Inflammatory macrophage (primary cell): ENCODE data around the gene FANCC.

Source experiments
- DNase-seq, 2 donors: peaks; one replicate each; pipeline ENCODE4 v3.0.0-alpha.2; 2020 to 2022

FANCC gene

DNA sequence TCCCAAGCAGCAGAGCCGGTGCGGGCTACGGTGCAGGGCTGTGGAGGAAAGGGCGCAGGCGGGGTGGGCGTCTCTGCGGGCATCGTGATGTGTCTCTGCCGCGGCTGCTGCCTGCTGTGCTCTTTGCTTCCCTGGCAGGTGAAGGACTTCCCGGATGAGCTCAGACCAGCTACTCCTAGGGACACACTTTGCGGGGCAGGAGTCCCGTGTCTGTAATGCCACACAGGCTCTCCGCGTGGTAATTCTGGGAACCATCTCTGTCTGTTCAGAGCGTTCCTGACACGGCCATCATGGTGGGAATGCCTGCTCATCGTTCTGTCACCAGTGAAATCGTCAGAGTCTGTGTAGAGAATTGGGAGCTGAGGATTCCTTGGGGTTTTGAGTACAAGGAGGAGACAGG lies 235.5 kb downstream of the FANCC start:
- DNase-seq: no peak

DNA sequence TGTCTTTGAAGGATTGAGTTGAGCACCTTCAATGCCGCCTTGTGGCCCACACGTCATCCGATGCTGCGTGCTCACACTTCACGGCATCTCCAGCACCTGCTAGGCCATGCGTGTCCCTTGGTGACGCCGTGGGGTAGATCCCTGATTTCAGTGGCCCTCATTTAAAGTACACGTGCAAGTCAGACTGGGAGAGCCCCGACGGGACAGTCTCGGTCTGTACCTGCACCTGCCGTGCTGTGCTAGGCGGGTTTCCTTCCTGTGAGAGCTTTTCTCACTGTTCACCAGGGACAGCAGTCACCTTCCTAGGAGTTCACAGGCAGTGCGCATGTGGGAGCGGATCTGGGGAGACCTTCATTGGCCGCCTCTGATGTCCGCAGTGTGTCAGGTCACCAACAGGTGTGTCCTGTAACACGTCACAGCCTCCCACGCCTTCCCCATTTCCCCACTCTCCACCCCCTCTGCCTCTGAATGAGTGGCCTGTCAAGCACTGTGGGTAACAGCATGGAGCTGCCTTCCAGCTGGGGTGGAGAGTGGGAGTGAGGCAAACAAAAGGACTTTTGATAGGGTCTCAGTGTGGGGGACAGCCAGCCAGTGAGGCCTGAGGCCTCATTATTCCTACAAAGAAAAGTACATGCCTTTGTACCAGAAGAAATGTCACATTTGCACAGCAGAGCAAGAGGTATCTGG lies 236.4 kb downstream of the FANCC start:
- no peak for DNase-seq

- DNase-seq: no peak
Measured at GRCh38 chr9:95079461-95079860, 238.0 kb downstream of the FANCC start.

- DNase-seq: no peak
Measured at GRCh38 chr9:95078939-95079338, 238.6 kb downstream of the FANCC start.

- DNase-seq: no peak
Measured at GRCh38 chr9:95078511-95078910, 239.0 kb downstream of the FANCC start.

DNA sequence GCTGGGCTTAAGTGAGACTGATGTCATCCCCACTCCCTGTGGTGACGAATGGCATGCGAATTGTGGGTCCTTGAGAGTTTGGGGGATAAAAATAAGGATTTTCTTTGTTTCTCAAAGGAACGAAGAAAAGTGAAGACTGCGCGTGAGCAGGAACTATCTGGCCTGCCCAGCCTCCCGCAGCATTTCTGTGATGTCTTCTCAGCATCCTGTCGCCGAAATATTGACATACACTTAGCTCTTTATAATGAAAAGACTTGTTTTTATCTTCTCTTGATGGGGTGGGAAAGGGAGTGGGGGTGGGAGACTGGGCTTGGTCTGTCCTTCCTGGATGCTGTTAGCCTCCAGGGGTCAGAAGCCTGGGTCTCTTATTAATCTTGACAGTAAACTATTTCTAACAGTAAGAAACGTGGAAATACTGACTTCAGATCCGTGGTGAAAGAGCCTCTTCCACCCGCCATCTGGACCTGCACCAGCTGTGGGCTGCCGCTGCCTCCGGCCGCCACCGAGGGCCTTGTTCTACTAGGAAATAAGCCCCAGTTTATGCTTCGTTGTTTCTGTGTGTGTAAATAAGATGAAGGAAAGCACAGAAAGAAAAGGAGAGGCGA lies 239.6 kb downstream of the FANCC start:
- DNase-seq: no peak

DNA sequence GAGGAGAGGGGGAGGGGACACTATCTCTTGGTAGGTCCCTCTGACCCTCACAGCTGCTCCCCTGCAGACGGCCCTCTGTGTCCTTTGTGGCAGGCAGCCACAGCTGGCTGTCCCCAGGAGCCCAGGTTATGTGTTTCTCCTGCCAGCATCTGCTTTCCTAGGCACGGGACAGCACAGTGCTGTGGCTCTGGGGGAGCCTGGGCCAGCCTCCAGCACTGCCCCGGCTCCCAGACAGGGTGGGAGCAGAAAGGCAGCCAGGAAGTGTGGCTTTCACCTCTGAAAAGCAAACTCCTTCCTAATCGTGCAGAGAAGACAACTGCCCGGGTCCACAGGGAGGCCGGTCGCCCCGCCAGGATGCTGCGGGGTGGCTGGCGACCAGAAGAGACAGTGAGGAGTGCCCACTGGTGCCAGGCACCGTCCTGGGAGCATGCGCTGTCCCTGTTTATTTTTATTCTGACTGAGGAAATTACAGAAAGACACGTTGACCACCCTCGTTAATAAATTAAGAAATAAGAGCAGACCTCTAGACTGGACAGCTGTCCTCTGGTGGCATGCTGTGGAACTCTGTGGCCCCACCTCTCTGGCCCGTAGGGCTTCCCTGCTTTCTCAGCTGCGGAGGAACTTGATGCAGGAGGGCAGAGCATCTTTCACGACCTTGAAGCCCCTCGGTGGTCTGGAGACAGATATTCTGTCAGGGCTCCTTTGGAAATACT lies 240.3 kb downstream of the FANCC start:
- DNase-seq: no peak

GRCh38 chr9:95076696-95077052 lies 240.8 kb downstream of the FANCC start:
- no peak for DNase-seq

DNA sequence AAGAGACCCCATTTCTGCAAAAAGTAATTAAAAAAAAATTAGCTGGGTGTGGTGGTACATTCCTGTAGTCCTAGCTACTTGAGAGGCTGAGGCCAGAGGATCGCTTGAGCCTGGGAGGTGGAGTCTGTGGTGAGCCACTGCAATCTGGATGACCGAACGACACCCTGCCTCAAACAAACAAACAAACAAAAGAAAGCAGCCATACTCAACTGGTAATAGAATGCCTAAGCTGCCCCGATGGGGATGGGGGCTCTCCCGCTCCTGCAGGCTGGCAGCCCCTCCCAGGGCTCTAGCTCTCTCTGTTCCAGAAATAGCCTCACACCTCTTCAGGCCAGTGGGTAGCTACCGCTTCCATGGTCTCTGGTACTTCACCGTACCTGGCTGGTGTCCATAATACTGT lies 241.8 kb downstream of the FANCC start:
- no peak for DNase-seq

DNA sequence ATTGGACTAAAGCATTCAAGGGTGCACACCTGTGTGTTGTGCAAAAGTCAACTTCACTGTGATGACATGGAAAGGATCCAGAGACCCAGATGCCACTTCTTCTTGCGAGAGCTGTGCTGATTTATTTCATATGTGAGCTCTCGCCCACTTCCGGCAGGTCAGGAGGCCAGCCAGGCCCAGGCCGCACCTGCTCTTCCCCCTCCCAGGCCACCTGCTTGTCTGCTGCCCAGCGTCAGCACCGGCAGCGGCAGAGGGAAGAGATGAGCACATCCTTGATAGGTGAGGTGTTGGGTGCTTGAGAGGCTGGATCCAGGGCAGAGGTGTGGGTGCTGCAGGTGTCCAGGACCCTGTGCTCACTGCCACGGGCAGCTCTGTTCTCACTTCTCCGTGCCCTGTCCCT lies 242.9 kb downstream of the FANCC start:
- DNase-seq: no peak

- no peak for DNase-seq
Measured at GRCh38 chr9:95073918-95074317, 243.6 kb downstream of the FANCC start.

GRCh38 chr9:95073042-95073607 lies 244.4 kb downstream of the FANCC start:
- DNase-seq: no peak

GRCh38 chr9:95071925-95072324 lies 245.6 kb downstream of the FANCC start:
- DNase-seq: no peak

DNA sequence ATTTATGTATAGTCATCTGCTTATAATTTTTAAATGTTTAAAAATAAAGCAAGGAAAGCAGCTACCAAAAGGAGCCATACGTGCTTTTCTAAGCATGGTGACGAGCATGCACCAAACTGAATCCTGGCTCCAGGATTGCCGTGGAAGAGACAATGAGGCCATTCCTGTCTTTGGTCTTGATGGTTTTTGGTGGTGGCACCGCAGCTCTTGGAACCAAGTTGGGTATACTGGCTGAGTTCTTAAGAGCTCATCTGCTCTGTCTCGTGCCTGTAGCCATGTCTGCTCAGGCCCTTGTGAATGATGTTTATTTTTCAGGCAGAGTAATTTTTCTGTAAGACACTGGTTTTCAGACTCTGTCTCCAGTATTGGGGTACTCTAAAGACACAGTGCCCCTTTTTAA lies 246.1 kb downstream of the FANCC start:
- DNase-seq: no peak

DNA sequence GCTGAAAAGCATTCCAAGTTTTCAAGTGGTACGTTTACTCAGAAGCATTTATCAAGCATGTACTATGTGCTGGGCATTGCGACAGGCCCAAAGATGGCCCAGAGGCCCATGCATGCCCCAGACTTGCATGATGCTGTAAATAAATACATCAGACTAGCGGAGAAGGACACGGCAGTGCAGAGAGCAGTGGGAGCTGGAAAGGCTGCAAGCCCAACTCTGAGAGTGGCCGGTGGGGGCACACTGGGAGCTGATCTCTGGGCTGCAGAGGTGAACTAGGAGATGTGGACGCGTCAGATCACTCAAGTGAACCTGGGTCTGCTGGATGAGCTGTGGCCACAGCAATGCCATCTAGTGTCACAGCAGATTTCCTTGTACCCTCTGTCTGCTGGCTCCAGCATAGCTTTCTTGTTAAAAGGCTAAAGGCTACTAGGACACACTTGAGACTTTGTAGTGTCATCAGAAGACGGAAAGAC lies 246.9 kb downstream of the FANCC start:
- DNase-seq: no peak

- DNase-seq: no peak
Measured at GRCh38 chr9:95067897-95068296, 249.6 kb downstream of the FANCC start.

GRCh38 chr9:95067057-95067456 lies 250.5 kb downstream of the FANCC start:
- no peak for DNase-seq

DNA sequence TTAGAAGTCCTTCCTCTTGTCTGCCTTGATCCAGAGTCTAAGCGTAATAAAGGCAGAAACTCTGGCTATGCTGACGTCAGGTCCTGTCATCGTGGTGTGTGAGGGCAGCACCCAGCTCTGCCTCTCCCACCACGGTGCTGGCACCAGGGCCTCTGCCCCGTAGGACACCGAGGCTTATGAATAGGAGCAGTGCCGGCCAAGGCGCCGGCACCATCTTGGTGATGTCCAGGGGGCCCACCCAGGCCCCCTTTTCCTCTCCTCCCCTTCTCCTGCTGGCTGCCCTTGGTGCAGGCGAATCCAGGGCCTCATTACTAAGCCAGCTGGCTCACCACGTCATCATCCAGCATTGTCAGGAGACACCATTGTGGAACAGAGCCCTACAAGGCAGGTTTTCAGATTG lies 252.3 kb downstream of the FANCC start:
- no peak for DNase-seq

GRCh38 chr9:95063300-95063699 lies 254.2 kb downstream of the FANCC start:
- no peak for DNase-seq

- no peak for DNase-seq
Measured at GRCh38 chr9:95062596-95063065, 254.9 kb downstream of the FANCC start.

GRCh38 chr9:95061916-95062595 lies 255.5 kb downstream of the FANCC start:
- no peak for DNase-seq

DNA sequence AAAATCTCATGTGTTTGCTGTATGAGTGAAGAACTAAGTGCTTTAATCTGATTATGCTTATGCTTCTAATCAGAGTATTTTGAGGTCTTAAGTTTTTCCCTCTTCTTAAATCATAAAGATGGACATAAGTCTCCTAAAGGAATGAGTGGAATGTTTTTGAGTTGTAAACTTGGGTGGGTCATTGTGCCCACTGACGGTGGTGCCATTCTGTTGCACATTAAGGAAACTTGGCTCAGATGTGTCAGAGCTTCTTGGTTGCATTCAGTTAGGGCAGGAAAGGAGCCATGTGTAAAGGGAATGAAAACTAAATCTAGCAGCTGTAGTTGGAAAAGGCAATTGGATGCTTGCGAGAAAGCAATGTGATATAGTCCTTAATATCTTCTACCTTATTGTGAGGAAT lies 256.6 kb downstream of the FANCC start:
- DNase-seq: no peak

- DNase-seq: no peak
Measured at GRCh38 chr9:95060234-95060633, 257.3 kb downstream of the FANCC start.
